ENCODE results near the gene DYRK1A. TPM values are rescaled to one million over a fixed set of nuclear protein-coding genes. Genes with fewer than 3 reads are reported as not detected.

DYRK1A gene
- total RNA-seq, 2 experiments from 2014 or later = 58.4 to 65.1 TPM

DNA sequence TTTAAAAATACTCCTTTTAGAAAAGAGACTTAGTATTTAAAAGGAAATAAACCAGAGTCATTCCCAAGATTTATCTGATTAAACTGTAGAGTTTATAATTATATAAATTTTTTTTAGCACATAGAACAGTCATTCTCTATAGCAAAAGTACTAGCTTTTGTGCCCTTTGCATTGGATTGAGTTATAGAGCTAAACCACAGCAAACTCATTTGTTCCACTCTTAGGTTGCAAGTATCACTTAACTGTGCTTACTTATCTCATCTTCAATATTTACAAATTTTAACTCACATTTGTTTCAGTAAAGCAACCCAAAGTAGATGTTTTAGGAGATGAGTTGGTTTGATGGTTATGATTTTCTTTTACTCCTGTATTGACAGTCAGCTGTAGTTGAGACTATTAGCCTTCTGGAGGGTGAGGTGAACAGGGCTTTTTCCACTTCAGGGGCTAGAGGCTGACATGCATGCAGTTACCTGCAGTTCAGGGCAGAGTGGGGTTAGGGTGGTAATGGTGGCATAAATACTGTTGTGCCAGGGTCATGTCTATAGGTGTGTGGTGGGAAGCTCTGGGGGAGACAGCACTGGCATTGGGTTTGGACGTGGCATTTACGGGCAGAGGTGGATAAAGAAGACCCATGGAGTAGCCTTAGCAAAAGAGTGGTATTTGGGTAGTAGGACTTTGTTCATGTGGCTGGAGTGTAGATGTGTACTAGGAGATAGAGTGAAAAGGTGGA is 42.1 kb downstream of the DYRK1A start:
- H3K36me3 ChIP-seq (ENCODE audit: insufficient read depth, low read length) = peaks cover 38% of the 10 kb centered on the region
- DNase-seq (ENCODE audit: low spot score) = no peak
- BruUV-seq (replicated peaks) = no TSS peak
- no peak overlapping the region for H3K4me3 ChIP-seq (ENCODE audit: low read depth, low read length, poor library complexity, severe bottlenecking)
- POLR2A ChIA-PET = interaction anchor here (0.9 to 1.6 kb wide), 6 partner anchors 8 to 38 kb away, joined by 3 to 8 read pairs (median 3); no protein-coding TSS in a partner anchor
- no peak overlapping the region for H3K4me2 ChIP-seq (ENCODE audit: low read length)
- peaks cover 13% of the 10 kb centered on the region for H3K4me1 ChIP-seq (ENCODE audit: insufficient read depth, low read length, poor library complexity, severe bottlenecking)
- H3K79me2 ChIP-seq (ENCODE audit: insufficient read depth, low read depth, low read length) = peaks cover 100% of the 10 kb centered on the region
- TF ChIP-seq EZH2phosphoT487 (IDR thresholded peaks at IDR 0.05; ENCODE audit: borderline replicate concordance, low read depth, low read length) = no peak
- TF ChIP-seq, protein P1, sequence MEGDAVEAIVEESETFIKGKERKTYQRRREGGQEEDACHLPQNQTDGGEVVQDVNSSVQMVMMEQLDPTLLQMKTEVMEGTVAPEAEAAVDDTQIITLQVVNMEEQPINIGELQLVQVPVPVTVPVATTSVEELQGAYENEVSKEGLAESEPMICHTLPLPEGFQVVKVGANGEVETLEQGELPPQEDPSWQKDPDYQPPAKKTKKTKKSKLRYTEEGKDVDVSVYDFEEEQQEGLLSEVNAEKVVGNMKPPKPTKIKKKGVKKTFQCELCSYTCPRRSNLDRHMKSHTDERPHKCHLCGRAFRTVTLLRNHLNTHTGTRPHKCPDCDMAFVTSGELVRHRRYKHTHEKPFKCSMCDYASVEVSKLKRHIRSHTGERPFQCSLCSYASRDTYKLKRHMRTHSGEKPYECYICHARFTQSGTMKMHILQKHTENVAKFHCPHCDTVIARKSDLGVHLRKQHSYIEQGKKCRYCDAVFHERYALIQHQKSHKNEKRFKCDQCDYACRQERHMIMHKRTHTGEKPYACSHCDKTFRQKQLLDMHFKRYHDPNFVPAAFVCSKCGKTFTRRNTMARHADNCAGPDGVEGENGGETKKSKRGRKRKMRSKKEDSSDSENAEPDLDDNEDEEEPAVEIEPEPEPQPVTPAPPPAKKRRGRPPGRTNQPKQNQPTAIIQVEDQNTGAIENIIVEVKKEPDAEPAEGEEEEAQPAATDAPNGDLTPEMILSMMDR (conservative IDR thresholded peaks at IDR 0.05; ENCODE audit: low read length) = no peak
- peaks cover 65% of the 10 kb centered on the region for H4K20me1 ChIP-seq (ENCODE audit: insufficient read depth, low read length)
- no peak overlapping the region for H3K27ac ChIP-seq (ENCODE audit: low read depth, low read length, poor library complexity, severe bottlenecking)
- no peaks in the 10 kb centered on the region for H3K9me2 ChIP-seq (ENCODE audit: insufficient read depth, low read length)
- H2AFZ ChIP-seq (ENCODE audit: low read length) = no peak overlapping the region
- no peaks in the 10 kb centered on the region for H3K9me3 ChIP-seq (ENCODE audit: low read length)
- CTCF ChIA-PET (ENCODE audit: unreplicated experiment) = no interaction called here
- intact Hi-C loops (cut with micrococcal nuclease; ENCODE audit: unreplicated experiment) = no loop called here

DNA sequence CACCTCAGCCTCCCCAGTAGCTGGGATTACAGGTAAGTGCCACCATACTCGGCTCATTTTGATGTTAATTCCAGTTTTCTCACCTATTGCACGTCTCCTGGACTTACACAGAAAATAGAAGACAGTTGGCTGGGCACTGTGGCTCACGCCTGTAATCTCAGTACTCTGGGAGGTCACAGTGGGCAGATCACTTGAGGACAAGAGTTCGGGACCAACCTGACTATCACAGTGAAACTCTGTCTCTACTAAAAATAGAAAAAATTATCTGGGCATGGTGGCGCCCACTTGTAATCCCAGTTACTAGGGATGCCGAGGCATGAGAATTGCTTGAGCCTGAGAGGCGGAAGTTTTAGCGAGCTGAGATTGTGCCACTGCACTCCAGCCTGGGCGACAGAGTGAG is 44.1 kb downstream of the DYRK1A start:
- no peak overlapping the region for H2AFZ ChIP-seq (ENCODE audit: low read length)
- CTCF ChIA-PET (ENCODE audit: unreplicated experiment) = no interaction called here
- H3K27ac ChIP-seq (ENCODE audit: low read depth, low read length, poor library complexity, severe bottlenecking) = no peak overlapping the region

More for the DNA sequence above, 44.1 kb downstream of the DYRK1A start:
- Histone ChIP-seq H3K9me3 (ENCODE audit: low read length) (no peaks in the 10 kb centered on the region), H3K79me2 (ENCODE audit: insufficient read depth, low read depth, low read length) (peaks cover 100% of the 10 kb centered on the region), H3K4me2 (ENCODE audit: low read length) (no peak overlapping the region), H3K4me3 (ENCODE audit: low read depth, low read length, poor library complexity, severe bottlenecking) (no peak overlapping the region), H4K20me1 (ENCODE audit: insufficient read depth, low read length) (peaks cover 63% of the 10 kb centered on the region), H3K36me3 (ENCODE audit: insufficient read depth, low read length) (peaks cover 33% of the 10 kb centered on the region), H3K9me2 (ENCODE audit: insufficient read depth, low read length) (no peaks in the 10 kb centered on the region), H3K4me1 (ENCODE audit: insufficient read depth, low read length, poor library complexity, severe bottlenecking) (peaks cover 28% of the 10 kb centered on the region)
- POLR2A ChIA-PET = interaction anchor here (0.6 to 0.7 kb wide), 2 partner anchors 16 to 203 kb away, joined by 3 to 4 read pairs; no protein-coding TSS in a partner anchor
- DNase-seq (ENCODE audit: low spot score) = no peak
- TF ChIP-seq, protein P1 (conservative IDR thresholded peaks at IDR 0.05; ENCODE audit: low read length) = no peak
- no peak for TF ChIP-seq EZH2phosphoT487 (IDR thresholded peaks at IDR 0.05; ENCODE audit: borderline replicate concordance, low read depth, low read length)
- BruUV-seq (replicated peaks) = no TSS peak
- intact Hi-C loops (cut with micrococcal nuclease; ENCODE audit: unreplicated experiment) = no loop called here
